COLO829 (cell line): Measurements from ENCODE around the gene ATP8B4.
"Not testable (repeated sequence)": the region's sequence is repeated elsewhere in the genome, so short reads cannot be mapped to it uniquely, and the experiment has no call there.

Experiments used
- DNase-seq: peaks from one replicate; pipeline ENCODE4 v3.0.0; 2012; ENCODE audit warnings: low spot score

ATP8B4 gene

GRCh38 chr15:50107591-50108408, 11.2 kb downstream of the ATP8B4 start:
- no peak for DNase-seq

- no peak for DNase-seq
Measured at GRCh38 chr15:50107157-50107556, 11.9 kb downstream of the ATP8B4 start.

GRCh38 chr15:50106457-50106856, 12.6 kb downstream of the ATP8B4 start:
- DNase-seq = no peak

DNA sequence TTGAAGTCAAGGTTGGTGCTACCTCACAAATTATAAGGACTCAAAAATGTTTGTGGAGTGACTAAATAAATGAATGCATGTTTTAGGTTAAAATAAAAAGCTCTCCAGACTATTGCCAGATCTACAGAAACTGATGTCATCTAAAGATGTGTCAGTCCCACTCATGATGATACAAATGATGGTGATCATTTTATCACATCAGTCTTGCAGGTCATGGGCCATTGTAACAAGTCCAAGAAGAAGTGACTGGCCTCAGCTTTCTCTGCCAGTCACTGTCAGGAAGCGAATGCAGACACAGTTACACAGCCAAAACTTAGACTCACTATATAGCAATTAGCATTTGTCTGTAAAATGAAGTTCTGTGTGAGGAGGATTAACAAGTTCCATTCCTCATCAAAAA, 18.5 kb downstream of the ATP8B4 start:
- no peak for DNase-seq

DNA sequence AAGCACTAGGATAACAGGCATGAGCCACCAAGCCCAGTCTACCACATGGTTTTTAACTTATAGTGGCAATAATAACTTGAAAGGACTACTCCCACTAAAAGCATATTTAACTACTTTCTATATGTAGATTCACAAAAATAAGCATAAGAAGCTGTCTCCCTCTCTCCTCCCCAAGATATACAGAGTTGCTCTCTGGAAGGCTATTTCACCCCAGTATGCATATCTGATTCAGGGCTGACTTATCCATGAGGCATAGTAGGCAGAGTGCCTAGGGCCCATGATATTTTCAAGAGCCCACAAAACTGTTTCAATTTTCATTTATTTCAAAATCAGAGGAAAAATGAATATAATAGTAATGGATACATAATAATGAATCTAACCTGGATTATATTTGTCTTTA, 20.5 kb downstream of the ATP8B4 start:
- DNase-seq = no peak

- DNase-seq = no peak
Measured at GRCh38 chr15:50095938-50096821, 22.9 kb downstream of the ATP8B4 start.

DNA sequence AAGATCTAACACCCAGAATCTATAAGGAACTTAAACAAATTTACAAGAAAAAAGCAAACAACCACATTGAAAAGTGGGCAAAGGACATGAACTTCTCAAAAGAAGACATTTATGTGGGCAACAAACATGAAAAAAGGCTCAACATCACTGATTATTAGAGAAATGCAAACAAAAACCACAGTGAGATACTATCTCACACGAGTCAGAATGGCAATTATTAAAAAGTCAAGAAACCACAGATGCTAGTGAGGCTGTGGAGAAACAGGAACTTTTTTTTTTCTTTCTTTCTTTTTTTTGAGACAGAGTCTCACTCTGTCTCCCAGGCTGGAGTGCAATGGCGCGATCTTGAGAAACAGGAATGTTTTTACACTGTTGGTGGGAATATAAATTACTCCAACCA, 29.6 kb downstream of the ATP8B4 start:
- not testable (repeated sequence) for DNase-seq

GRCh38 chr15:50084932-50085331, 34.1 kb downstream of the ATP8B4 start:
- no peak for DNase-seq

- no peak for DNase-seq
Measured at GRCh38 chr15:50083424-50084025, 35.5 kb downstream of the ATP8B4 start.

DNA sequence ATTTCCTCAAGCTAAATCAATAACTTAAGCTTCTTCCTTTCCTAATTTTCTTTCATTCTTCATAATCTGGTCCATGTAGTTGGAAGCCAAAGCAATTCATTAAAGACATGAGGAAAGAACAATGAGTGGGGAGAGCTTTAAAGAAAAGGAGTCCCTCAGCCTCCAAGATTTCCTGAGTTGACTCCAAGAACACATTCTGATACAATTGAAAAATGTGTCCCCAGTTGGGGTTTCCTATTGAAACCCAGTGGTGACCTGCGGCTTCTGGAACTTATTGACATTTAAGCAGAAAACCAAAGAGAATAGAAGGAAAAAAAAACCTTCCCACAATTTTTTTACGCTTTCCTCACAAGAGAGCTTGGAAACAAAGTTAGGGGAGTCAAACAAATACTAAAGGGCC, 37.0 kb downstream of the ATP8B4 start:
- no peak for DNase-seq

DNA sequence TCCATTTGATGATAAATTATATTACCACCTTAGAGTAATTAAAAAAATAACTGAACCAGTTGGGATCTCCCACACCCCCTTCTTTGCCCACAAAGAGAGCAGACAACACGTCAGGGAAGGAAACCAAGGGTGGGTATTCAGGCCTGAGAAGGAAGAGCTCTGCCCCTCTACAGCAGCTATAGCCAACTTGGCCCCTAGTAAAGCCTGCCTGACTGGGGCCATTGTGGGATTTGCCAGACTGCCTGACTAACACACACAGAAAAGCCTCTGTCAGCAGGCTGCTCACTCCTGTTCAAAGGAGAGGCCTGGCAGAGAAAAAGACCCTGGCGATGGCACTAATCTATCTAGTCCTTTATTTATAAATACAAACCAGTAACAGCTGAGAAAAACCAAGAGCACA, 41.4 kb downstream of the ATP8B4 start:
- DNase-seq = no peak

DNA sequence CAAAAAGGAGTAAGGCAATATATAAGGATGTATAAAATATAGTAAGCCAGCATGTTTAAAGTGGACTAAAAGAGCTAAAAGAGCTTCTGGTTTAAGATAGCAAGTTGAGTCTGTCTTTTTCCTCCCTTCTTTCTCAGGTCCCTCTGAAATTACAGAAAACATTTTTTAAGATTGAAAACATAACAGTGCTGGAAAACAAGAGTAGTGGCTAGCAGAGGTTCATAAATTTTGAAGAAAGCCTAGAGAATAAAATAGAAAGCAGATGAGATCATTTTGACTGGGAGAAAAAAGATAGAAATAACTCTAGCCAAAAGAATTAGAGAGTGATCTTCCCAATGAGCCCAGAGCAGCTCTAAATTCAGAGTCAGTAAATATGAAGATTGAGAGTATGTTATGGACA, 41.9 kb downstream of the ATP8B4 start:
- DNase-seq = no peak

DNA sequence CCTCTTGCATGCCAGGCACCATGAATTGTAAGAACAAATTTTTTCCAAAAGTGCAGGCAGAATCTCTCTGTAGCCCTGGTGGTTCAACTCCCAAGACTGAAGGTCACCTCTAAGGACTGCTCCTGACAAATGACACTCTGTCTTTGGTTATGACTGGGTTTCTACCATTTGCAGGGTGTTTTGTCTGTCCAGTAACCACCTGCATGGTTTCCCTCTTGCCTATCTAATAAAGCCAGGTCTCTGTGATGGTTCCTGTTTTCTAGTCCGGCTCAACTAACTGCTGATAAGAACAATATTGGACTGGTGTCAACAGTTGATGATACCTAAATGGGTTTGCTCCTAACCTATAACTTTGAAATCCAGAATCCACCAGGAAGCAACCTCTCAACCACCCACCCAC, 43.7 kb downstream of the ATP8B4 start:
- DNase-seq = no peak

DNA sequence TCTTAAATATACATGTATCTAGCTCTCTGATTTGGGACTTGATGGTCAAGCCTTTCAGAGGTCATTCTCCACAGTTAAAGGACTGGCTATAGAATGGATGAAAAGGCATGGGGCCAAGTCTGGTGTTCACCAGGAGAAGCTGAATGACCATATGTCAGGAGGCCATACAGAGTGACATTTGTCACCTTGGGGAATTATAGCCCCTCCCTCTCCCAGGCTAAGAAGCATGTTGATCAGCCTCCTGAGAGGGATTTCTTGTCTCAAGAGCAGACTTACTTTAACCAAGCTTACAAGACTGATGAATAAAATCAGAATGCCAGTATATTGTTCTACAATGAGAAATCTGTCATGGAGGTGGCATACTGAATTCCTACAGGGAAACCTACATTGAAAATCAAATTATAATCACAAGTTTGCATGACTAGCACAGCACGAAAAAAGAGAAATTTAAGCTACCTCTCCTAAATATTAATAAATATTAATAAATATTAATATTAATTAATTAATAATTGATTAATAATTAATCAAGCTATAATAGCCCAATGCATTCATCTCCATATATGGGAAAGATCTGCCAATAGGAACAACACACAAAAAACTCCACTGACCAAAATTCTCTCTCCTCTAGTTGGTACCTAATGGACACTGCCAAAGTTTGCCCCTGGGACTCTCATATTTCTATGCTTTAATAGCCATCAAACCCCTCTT, 47.3 kb downstream of the ATP8B4 start:
- no peak for DNase-seq

GRCh38 chr15:50068016-50068415, 51.0 kb downstream of the ATP8B4 start:
- no peak for DNase-seq

DNA sequence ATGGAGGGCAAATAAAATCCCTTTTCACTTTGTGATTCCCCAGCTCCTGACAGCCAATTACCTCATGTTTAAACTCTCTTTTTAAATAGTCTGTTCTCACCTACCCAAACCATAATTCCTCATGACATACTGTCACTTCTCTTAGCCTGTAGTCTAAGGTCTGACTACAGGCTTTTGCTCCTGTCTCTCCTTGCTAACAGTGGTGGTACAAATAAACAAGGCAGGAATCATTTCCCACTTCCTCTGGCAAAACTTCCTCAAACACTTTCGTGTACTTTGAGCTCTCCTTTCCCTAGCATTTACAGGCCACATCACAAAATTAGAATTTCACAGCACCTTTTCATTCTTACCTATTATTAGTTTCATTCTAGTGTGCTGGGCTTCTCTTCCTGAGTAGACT, 51.8 kb downstream of the ATP8B4 start:
- DNase-seq = no peak

- no peak for DNase-seq
Measured at GRCh38 chr15:50066666-50067065, 52.4 kb downstream of the ATP8B4 start.

- no peak for DNase-seq
Measured at GRCh38 chr15:50066202-50066601, 52.8 kb downstream of the ATP8B4 start.

- no peak for DNase-seq
Measured at GRCh38 chr15:50065279-50065678, 53.8 kb downstream of the ATP8B4 start.

DNA sequence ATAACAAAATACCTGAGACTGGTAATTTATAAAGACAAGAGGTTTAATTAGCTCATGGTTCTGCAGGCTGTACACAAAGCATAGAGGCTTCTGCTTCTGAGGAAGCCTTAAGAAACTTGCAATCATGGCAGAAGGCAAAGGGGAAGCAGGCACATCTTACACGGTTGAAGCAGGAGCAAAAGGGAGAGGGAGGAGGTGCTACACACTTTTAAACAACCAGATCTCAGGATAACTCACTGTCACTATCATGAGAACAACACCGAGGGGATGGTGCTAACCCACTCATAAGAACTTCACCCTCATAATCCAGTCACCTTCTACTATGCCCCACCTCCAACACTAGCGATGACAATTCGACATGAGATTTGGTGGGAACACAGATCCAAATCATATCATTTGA, 54.4 kb downstream of the ATP8B4 start:
- DNase-seq = no peak

- DNase-seq = no peak
Measured at GRCh38 chr15:50063226-50063625, 55.8 kb downstream of the ATP8B4 start.

- no peak for DNase-seq
Measured at GRCh38 chr15:50061503-50061902, 57.5 kb downstream of the ATP8B4 start.
